Coronary artery (tissue), 2 donors: Measurements from ENCODE around the gene UVRAG.

ENCODE experiments used
- DNase-seq: peaks from one replicate; pipeline ENCODE4 v3.0.0-alpha.2; 2017; ENCODE audit warnings: low spot score
- H3K27ac ChIP-seq, 2 donors: fragments of 200-600 bp; sonication (generic); one replicate each; pipeline ENCODE4 v1.5.1; 2016 to 2019
- H3K4me3 ChIP-seq: fragments of 200-600 bp; sonication (generic); 2 replicates; pipeline ENCODE4 v1.5.1; 2016; ENCODE audit warnings: mild to moderate bottlenecking, moderate library complexity
- CTCF ChIP-seq: fragments of 200-600 bp; sonication (generic); IDR thresholded peaks from one replicate; pipeline ENCODE4 v1.5.1; 2019; ENCODE audit warnings: antibody characterized with exemption

UVRAG gene

GRCh38 chr11:76025068-76025467 is 210.1 kb downstream of the UVRAG start:
- DNase-seq, result no peak
- no peak overlapping the region for H3K4me3 ChIP-seq
- no peak for TF ChIP-seq CTCF
- H3K27ac ChIP-seq, result no peak overlapping the region

- Histone ChIP-seq H3K4me3 (no peak overlapping the region), H3K27ac (no peak overlapping the region)
- TF ChIP-seq CTCF, result no peak
- no peak for DNase-seq
These were observed 210.8 kb downstream of the UVRAG start for GRCh38 chr11:76025817-76026216.

DNA sequence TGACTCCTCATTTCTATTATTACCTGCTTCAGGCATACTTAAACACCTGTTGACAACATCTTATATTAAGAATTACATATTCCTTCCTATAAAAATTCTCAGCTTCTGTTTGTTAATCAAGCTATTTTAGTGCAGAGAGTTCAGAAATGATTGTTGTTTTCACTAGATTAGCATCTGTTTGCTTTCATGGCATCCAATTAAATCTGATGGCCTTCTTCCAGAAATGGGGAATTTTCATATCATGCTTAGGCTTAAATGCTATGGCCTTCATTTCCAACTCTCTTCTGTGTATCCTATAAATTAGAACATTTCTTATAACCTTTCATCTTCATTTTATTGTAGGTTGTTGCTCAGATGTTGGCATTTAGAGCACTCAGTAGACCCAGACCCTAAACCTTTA is 211.3 kb downstream of the UVRAG start:
- DNase-seq, result no peak
- no peak for TF ChIP-seq CTCF
- no peak overlapping the region for H3K27ac ChIP-seq
- H3K4me3 ChIP-seq, result no peak overlapping the region

GRCh38 chr11:76026862-76027261 is 211.9 kb downstream of the UVRAG start:
- DNase-seq, result no peak
- no peak for TF ChIP-seq CTCF
- no peak overlapping the region for H3K27ac ChIP-seq
- no peak overlapping the region for H3K4me3 ChIP-seq

DNA sequence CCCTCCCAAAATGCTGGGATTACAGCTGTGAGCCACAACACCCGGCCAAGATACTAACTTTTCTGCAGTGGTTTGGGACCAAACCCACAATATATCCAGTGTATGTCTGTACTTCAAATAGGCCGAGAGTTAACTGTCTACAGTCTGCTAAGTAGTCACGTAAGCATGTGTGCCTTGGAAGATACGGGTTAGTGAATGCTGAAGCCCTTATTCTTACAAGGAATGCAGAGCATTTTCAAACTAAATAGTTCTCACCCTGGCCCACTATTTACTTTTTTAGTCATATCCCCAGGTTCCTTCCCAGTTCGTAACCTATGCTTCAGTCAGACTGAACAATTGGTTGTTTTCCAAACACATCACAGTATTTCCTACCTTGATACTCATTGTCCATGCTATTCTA is 215.3 kb downstream of the UVRAG start:
- Histone ChIP-seq H3K27ac (no peak overlapping the region), H3K4me3 (no peak overlapping the region)
- no peak for DNase-seq
- no peak for TF ChIP-seq CTCF

DNA sequence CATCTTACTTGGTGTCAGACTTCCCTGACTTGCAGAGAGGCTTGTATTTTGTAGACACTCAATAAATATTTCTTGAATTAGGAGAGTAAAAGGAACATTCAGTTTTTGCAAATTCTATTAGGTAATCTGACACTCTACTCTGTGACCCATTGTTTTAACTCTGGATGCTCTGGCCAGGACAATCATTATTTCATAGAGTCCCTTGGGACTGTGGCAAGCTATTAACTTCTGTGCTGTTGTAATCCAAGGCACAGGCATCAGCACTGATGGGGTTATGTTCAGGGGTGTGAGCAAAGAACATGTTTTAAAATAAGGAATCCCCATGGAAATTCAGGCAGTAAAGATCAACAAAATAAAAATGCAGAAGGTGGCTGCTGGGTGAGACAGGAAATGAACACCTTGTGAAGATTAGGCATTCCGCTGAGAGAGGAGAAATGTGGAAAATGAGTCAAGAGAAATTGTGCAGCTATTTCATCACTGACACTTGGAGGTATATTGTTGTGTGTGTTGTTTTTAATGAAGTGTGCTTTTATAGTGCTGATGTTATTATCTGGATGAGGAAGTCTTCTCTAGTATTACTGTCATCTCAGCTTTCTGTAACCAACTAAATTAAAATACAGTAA is 216.1 kb downstream of the UVRAG start:
- H3K4me3 ChIP-seq, result no peak overlapping the region
- DNase-seq, result no peak
- no peak overlapping the region for H3K27ac ChIP-seq
- TF ChIP-seq CTCF, result no peak

DNA sequence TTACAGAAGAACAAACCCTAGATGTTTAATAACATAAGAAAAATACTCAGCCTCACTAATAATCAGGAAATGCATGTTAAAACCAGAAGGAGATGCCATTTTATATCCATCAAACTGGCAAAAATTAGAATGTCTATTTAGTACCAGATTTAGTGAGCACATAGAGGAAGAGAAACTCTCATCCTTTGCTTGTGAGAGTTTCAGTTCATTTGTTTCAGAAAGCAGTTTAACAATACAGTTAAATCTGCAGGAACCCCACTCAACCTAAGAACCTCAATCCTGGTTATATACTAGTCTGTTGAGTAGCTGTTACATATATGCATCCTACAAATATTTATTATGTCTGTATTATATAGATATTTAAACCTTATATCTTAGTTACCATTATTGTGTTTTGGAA is 218.7 kb downstream of the UVRAG start:
- TF ChIP-seq CTCF, result no peak
- no peak overlapping the region for H3K4me3 ChIP-seq

More for the DNA sequence above, 218.7 kb downstream of the UVRAG start:
- no peak overlapping the region for H3K27ac ChIP-seq
- no peak for DNase-seq
